ENCODE measurements around the gene WDR83. TPM values are rescaled to one million over a fixed set of nuclear protein-coding genes. Genes with fewer than 3 reads are reported as not detected.
"Not testable (repeated sequence)": the region's sequence is repeated elsewhere in the genome, so short reads cannot be mapped to it uniquely, and the experiment has no call there.

WDR83 gene
- total RNA-seq, 4 donors from 2014 or later, result 15.3 to 23.7 (median 19.3) TPM

DNA sequence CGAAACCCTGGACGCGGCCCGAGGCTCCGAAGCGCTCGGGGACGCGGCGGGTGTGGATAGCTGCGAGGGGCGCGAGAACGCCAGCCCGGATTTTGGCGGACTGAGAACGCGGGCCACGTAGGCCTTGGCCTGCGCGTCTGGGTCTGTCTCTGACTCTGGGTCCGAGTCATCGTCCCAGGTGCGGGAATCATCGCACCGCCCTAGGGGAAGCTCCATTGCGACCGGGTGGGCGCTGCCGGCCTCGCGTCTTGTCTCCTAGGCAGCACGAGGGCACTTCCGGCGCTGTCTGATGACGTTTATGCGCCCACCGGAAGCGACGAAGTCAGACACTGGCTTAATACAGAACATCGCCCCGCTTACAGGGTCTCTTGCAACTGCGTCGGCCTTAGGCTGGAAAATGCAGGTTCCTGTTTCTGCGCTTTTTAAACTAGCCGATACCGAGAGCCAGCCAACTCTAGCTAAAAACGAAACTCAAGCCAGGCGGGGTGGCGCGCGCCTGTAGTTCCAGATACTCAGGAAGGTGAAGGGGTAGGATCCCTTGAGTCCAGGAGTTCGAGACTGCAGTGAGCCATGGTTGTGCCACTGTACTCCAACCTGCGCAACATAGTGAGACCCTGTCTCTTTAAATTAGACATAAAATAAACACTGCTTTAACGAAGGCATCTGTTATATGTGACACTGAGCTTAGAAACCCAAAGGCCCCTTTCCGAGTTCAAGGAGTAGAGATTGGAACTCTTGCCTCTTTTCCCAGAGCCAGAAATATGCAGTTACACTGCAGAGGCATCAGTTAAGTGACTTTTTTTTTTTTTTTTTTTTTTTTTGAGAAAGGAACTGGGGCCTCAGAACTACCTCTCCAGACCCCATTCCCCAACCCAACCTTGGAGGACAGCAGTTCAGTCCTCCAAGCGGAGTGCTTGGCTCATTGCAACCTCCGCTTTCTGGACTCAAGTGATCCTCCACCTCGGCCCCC, 30.0 kb downstream of the WDR83 start, which contains the start of gene FBXW9:
Gene FBXW9 (minus strand): TSS at position 266 of the 970 bp plus-strand sequence. CDS start 50 bp downstream, at position 216.
- WGBS, 2 donors, result 7 to 9% methylated on average over 44 to 48 of the region's 59 CpGs
- peak; percentile 96 to 100 for DNase-seq (ENCODE audit: low spot score in 2 of 2)
- intact Hi-C loops (cut with DNase I; ENCODE audit: low total_unique reads), result no loop called here
- H3K4me3 ChIP-seq (ENCODE audit: low read depth, poor library complexity, severe bottlenecking), result peak within 1 kb of the TSS; percentile 57
- TF ChIP-seq POLR2A (IDR thresholded peaks at IDR 0.05), result no peak
- TF ChIP-seq, protein P1, sequence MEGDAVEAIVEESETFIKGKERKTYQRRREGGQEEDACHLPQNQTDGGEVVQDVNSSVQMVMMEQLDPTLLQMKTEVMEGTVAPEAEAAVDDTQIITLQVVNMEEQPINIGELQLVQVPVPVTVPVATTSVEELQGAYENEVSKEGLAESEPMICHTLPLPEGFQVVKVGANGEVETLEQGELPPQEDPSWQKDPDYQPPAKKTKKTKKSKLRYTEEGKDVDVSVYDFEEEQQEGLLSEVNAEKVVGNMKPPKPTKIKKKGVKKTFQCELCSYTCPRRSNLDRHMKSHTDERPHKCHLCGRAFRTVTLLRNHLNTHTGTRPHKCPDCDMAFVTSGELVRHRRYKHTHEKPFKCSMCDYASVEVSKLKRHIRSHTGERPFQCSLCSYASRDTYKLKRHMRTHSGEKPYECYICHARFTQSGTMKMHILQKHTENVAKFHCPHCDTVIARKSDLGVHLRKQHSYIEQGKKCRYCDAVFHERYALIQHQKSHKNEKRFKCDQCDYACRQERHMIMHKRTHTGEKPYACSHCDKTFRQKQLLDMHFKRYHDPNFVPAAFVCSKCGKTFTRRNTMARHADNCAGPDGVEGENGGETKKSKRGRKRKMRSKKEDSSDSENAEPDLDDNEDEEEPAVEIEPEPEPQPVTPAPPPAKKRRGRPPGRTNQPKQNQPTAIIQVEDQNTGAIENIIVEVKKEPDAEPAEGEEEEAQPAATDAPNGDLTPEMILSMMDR (IDR thresholded peaks at IDR 0.05), result no peak

DNA sequence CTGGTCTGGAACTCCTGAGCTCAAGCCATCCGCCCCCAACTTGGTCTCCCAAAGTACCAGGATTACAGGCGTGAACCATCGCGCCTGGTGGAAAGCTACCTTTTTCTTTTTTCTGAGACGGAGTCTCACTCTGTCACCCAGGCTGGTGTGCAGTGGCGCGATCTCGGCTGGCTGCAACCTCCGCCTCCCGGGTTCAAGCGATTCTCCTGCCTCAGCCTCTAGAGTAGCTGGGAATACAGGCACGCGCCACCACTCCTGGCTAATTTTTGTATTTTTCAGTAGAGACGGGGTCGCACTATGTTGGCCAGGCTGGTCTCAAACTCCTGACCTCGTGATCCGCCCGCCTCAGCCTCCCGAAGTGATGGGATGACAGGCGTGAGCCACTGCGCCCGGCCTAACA, 30.8 kb downstream of the WDR83 start:
- H3K4me3 ChIP-seq (ENCODE audit: low read depth, poor library complexity, severe bottlenecking); intact Hi-C loops (cut with DNase I; ENCODE audit: low total_unique reads); DNase-seq (ENCODE audit: low spot score in 2 of 2): not testable (repeated sequence)
- WGBS, 2 donors, result 95 to 96% methylated on average over 22 of the region's 22 CpGs

DNA sequence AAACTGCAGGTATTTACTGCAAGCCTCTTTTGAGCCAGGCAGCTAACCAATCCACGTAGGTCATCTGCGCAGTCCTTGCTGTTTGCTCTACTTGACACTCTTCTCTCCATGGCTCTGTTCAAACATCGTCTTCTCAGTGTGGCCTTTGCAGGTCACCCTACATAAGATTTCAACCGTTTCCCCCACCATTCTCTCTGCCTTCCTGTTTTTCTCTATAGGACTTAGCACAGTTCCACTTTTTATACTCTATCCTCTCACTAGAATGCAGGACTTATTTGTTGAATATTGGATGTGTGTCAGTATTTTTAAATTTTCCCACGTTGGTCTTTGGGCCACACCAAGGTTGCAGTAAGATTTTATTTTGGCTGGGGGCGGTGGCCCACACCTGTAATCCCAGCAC, 31.5 kb downstream of the WDR83 start:
- WGBS, 2 donors, result 73% methylated on average over 6 of the region's 6 CpGs
- intact Hi-C loops (cut with DNase I; ENCODE audit: low total_unique reads), result no loop called here
- no peak overlapping the region for H3K4me3 ChIP-seq (ENCODE audit: low read depth, poor library complexity, severe bottlenecking)
- TF ChIP-seq, protein P1 (IDR thresholded peaks at IDR 0.05), result no peak
- TF ChIP-seq POLR2A (IDR thresholded peaks at IDR 0.05), result no peak
- no peak for DNase-seq (ENCODE audit: low spot score in 2 of 2)

DNA sequence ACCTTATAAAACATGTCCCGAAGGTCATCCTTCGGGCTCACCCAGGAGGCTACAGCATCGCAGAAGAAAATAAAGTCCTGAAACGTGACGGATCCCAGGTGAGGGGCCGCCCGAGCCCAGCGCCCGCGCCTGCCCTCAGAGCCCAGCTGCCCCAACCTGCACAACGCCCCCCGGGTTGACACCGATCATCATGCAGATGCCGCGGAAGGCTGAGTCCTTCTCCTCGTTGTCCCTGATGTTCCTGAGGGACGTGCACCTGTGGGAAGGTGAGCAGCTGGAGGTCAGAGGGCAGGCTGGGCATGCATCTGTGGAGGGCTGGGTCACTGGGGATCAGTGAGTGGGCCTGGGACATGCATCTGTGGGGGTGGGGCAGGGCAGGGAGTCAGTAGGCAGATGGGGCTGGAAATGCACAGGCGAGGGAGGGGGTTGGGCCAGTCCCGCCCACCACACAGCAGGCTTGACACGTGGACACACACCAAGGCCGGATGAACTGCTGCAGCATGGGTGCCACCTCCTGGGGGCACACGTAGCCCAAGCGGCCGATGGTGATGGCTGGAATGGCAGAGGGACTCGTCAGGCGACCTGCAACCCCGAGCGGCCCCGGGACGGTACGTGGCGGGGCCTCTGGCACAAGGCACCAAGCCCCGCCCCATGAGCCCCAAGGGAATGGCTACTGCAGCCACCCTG, 35.1 kb downstream of the WDR83 start:
- no peak overlapping the region for H3K4me3 ChIP-seq (ENCODE audit: low read depth, poor library complexity, severe bottlenecking)
- no peak for DNase-seq (ENCODE audit: low spot score in 2 of 2)
- intact Hi-C loops (cut with DNase I; ENCODE audit: low total_unique reads), result no loop called here
- no peak for TF ChIP-seq POLR2A (IDR thresholded peaks at IDR 0.05)
- TF ChIP-seq, protein P1 (IDR thresholded peaks at IDR 0.05), result no peak
- WGBS, 2 donors, result 84 to 92% methylated on average over 31 to 33 of the region's 33 CpGs

DNA sequence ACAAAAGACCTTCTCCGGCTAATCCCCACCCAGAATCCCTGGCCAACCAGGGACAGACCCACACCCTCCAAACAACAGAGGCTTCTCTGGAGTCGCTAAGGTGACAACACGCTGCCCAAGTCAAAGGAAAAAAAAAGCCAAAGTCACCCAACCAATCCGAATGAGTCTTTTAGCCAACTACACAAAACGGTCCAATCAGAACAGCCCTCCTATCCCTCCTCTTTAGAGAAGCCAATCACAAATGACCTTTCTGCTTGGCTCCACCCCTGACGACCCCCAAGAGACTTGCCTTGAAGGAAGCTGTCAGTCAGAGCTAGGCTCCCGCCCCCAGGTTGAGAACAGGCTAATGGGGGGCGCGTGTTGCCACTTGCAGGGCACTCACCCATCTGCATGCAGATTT, 36.4 kb downstream of the WDR83 start:
- no peak for DNase-seq (ENCODE audit: low spot score in 2 of 2)
- H3K4me3 ChIP-seq (ENCODE audit: low read depth, poor library complexity, severe bottlenecking), result no peak overlapping the region
- 63 to 75% methylated on average over 6 to 9 of the region's 9 CpGs for WGBS, 2 donors
- TF ChIP-seq, protein P1 (IDR thresholded peaks at IDR 0.05), result no peak
- TF ChIP-seq POLR2A (IDR thresholded peaks at IDR 0.05), result no peak
- intact Hi-C loops (cut with DNase I; ENCODE audit: low total_unique reads), result no loop called here

DNA sequence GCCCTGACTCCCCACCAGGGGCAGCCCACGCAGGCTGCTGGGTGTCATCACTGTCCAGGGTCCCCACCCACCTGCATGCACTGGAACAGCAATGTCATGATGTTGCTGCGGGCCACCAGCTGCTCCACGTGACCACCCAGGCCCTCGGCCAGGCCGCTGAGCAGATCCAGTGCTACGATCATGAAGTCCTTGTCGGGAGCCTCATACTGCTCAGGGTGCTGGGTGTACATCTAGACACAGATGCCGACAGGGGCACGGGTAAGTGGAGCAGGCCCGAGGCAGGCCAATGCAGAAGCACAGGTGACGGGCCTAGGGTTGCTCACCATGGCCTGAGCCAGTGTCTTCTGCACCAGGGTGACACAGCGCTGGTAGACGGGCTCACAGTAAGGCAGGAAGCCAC, 38.6 kb downstream of the WDR83 start:
- intact Hi-C loops (cut with DNase I; ENCODE audit: low total_unique reads), result no loop called here
- DNase-seq (ENCODE audit: low spot score in 2 of 2), result no peak
- 91 to 92% methylated on average over 13 of the region's 13 CpGs for WGBS, 2 donors
- TF ChIP-seq POLR2A (IDR thresholded peaks at IDR 0.05), result no peak
- TF ChIP-seq, protein P1 (IDR thresholded peaks at IDR 0.05), result no peak
- no peak overlapping the region for H3K4me3 ChIP-seq (ENCODE audit: low read depth, poor library complexity, severe bottlenecking)

Data from lower leg skin (tissue), 4 donors.